Measurements from ENCODE around the gene NRDC.
"Not testable (repeated sequence)": the region's sequence is repeated elsewhere in the genome, so short reads cannot be mapped to it uniquely, and the experiment has no call there.

NRDC gene

DNA sequence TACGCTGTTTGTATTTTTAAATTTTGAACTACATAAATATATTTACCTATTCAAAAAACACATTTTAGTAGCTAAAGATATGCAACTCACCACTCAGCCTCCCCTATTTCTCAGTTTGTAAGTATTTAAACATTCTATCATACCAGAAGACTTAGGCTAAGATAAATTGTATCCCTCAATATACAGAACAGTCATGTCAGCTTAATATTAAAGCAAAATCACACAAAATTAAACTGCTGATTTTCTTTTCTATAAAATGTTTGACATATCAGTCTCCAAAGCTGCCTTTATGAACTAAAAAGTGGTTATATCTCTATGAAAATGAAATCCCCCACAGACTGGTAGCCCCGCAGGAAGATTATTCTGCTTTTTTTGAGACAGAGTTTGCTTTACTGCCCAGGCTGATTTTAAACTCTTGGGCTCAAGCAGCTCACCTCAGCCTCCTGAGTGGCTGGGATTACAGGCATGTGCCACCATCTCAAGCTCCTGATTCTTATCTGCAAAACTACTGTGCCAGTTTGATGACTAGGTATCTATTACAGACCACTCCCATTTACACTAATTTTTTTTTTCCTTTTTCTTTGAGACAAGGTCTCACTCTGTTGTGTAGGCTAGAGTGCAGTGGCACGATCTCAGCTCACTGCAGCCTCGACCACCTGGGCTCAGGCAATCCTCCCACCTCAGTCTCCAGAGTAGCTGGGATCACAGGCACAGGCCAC is 37.6 kb downstream of the NRDC start:
- DNase-seq (ENCODE audit: low spot score): no peak

- no peak for DNase-seq (ENCODE audit: low spot score)
Observed at GRCh38 chr1:51840182-51840581, 38.3 kb downstream of the NRDC start.

DNA sequence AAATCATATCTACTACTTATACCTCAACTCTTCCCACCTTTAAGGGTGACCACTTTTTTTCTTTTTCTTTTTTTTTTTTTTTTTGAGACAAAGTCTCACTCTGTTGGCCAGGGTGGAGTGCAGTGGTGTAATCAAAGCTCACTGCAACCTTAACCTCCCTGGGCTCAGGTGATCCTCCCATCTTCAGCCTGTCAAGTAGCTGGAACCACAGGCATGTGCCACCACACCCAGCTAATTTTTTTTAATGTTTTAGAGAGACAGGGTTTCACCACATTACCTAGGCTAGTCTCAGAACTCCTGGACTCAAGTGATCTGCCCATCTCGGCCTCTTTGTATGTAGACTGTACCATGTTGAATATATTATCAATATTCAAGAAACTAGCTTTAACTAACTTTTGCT is 39.4 kb downstream of the NRDC start:
- DNase-seq (ENCODE audit: low spot score): no peak

DNA sequence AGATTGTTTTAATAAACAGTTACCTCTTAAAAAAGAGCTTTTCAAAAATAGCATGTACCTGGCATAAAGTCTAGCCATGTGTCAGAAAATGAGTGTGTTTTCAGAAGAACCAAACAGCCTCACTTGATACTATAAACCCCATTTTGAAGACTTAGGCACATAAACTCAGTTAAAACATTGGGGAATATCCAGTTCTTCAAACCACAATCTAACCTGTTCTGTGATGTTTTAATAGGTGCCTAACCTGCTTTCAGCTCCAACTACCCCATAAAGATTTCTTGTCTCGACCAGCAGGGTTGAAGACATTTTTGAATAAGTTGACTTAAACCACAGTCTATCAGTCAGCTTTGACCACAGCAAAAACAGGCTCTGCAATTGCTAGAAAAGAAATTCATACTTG is 41.3 kb downstream of the NRDC start:
- no peak for DNase-seq (ENCODE audit: low spot score)

- DNase-seq (ENCODE audit: low spot score): no peak
Observed at GRCh38 chr1:51833700-51834099, 44.8 kb downstream of the NRDC start.

GRCh38 chr1:51829058-51829457 is 49.5 kb downstream of the NRDC start:
- DNase-seq (ENCODE audit: low spot score): no peak

GRCh38 chr1:51819810-51820209 is 58.7 kb downstream of the NRDC start:
- DNase-seq (ENCODE audit: low spot score): no peak

- DNase-seq (ENCODE audit: low spot score): not testable (repeated sequence)
Observed at GRCh38 chr1:51819021-51819420, 59.5 kb downstream of the NRDC start.

GRCh38 chr1:51818487-51818886 is 60.0 kb downstream of the NRDC start:
- no peak for DNase-seq (ENCODE audit: low spot score)

- no peak for DNase-seq (ENCODE audit: low spot score)
Observed at GRCh38 chr1:51814513-51814912, 64.0 kb downstream of the NRDC start.

GRCh38 chr1:51799372-51799771 is 79.2 kb downstream of the NRDC start:
- DNase-seq (ENCODE audit: low spot score): peak; percentile 12

DNA sequence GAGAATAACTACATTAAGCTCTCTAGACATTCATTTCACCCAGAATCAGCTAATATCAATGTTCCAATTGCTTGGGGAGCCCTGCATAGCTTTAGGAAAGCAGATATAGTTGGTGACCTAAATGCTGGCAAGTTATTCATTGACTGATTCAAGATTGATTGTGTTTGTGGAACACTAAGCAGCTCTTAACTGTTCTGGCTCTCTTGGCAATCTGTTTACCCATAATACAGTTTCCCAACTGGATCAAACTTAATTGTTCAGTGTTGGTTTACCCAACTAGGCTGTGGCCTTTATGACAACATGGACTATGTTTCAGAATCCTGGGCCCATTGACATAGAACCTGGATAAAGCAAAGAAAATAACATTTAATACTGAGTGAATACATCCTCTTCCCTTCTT is 83.7 kb downstream of the NRDC start:
- DNase-seq (ENCODE audit: low spot score): no peak

DNA sequence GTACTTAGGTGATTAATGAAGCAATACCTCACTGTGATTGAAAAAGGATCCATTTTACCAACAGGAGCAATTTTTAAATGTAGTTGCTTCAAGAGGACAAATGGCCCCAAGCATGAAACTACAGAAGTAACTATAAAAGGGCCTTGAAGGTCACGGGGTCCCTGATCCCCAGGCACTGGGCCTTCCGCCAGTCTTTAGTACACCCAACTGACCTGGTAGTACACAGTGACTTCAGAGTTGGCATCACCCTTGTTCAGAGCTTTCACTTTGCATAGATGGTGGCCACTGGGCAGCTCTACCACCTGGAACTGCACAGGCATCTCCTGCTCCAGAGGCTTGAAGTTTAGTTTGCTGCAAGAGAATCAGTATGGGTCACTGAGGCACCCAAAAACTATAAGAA is 84.3 kb downstream of the NRDC start:
- no peak for DNase-seq (ENCODE audit: low spot score)

DNA sequence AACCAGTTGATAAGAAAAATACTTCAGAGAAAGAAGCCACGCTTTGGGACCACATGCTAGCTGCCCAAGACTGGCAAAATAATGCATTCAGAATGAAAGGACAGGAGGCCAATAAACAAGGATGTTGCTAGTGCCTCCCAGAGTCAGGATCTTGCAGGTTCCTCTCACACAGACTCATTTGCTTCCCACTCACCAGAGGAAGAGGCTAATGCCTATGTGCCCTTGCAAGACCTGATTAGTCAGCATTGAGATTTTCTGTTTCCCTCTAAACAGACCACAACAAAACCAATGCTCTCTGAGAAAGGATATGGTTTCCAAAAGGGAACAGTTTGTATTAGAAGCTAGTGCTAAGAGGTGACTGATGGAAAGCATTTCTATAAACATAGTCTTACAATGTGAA is 85.7 kb downstream of the NRDC start:
- DNase-seq (ENCODE audit: low spot score): no peak

DNA sequence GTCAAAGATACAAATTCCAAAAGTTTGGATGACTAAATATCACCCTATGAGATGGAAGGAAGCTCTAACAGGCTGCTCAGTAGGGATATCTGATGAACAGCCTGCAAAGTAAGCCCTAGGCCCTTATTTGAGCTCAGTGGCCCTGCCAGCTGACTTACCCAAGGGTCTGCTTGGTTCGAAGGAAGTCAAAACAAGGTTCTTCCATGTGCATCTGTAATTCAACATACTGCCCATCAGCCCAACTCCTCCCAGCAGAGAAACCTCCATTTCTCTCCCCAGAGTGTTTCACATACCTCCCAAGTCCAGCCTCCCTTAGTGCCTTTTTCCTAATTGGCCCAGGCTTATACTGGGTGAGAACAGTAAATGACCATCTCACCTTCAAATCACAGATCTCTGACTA is 86.6 kb downstream of the NRDC start:
- DNase-seq (ENCODE audit: low spot score): no peak

DNA sequence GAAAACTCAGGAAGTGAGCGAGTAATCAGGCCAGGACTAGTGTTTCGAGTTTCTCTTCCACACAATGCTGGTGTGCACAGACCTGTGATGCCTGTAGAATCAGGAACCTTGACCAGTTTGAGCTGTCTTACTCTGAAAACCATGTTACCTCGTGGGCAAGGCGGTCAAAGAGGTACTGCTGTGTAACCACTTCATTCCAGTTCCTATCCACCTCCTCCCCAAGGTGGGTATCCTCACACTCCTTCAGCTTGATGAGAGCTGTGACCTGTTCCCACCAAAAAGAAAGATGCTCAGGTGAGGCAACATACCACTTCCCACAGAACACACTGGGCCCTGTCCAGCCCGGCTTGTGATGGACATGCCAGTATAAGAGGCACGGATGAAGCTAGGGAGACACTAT is 88.1 kb downstream of the NRDC start:
- DNase-seq (ENCODE audit: low spot score): no peak

GRCh38 chr1:51789342-51789741 is 89.2 kb downstream of the NRDC start:
- no peak for DNase-seq (ENCODE audit: low spot score)

GRCh38 chr1:51788938-51789337 is 89.6 kb downstream of the NRDC start:
- DNase-seq (ENCODE audit: low spot score): no peak

- no peak for DNase-seq (ENCODE audit: low spot score)
Observed at GRCh38 chr1:51784997-51785421, 93.5 kb downstream of the NRDC start.

DNA sequence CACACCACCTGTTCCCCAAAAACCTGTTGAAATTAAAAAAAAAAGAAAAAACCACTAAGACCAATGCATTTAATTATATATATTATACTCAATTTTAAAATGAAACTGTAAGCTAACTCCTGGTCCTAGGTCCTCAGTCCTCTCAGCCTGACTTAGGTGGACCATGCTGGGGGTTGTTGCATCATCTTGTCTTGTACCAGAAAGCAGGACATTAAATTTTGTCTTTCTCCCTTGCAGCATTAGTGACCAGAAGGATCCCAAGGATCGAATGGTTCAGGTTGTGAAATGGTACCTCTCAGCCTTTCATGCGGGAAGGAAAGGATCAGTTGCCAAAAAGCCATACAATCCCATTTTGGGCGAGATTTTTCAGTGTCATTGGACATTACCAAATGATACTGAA is 97.6 kb downstream of the NRDC start:
- DNase-seq (ENCODE audit: low spot score): no peak

DNA sequence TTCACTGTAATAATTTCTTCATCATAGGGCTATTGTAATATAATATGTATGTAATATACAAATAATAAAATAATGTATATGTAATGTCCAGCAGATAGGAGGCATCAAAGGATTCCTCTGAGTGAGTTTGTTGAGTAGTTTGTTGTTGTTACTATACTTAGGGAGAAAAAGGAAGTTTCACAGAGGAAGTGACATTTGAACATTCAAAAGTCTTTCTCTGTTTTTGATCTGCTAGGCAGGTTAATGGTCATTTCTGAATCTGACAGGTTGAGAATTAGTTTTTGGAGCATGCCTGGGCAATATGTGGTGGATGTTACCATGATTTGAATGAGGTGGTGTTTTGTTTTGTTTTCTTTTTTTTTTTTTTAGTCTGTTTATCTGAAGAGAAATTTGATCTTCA is 102.1 kb downstream of the NRDC start:
- peak; percentile 9 for DNase-seq (ENCODE audit: low spot score)

DNA sequence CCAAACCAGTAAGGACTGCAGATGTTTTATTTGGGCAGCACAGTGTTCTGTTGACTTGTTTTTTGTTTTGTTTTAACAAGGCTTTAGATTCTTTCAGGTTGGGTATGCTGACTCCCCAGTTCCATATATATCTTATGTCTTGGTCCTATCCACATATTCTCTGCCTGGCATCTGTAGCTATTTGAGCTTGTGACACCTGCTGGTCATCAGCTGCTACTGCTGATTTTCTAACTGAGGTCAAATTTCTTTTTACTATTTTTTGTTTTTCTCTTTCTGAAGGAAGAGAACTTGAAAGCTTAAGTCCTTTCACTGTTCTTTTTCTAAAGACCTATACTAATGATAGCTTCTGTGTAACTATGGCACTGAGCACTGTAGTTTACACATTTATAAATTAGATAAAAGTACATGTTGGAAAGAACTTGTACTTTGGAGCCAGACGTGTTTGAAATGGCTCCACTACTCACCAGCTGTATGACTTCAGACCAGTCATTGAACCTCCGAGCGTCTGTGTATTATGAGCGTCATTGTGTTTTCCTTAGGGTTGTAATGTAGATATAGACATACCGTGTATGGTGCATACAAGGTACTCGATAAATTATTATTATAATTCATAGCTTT is 109.4 kb downstream of the NRDC start:
- DNase-seq (ENCODE audit: low spot score): peak; percentile 48

GRCh38 chr1:51761351-51761750 is 117.2 kb downstream of the NRDC start:
- no peak for DNase-seq (ENCODE audit: low spot score)

DNA sequence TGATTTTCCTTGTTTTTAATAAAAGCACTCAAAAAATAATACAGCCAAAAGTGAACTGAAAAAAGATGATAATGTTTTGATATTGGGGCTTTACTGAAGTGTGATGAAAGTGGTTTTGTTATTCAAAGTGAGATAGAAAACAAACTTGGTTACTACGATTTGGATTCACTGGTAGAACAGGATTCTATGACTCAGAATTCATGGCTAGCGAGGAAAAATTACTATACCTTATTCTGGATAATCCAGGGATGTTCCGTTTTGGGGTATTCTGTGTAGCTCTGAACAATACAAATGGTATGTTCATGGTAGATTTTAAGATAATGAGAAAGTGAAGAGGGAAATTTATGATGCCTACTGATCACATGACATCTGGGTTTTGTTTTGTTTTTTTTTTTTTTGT is 117.7 kb downstream of the NRDC start:
- DNase-seq (ENCODE audit: low spot score): no peak

All from germinal center (tissue), 1 donor.